Measurements from ENCODE around the gene DIS3L.
A peak's percentile ranks its signal among the peaks of the same experiment; 100 is the strongest.
"Not testable (repeated sequence)": the region's sequence is repeated elsewhere in the genome, so short reads cannot be mapped to it uniquely, and the experiment has no call there.

The DIS3L gene

DNA sequence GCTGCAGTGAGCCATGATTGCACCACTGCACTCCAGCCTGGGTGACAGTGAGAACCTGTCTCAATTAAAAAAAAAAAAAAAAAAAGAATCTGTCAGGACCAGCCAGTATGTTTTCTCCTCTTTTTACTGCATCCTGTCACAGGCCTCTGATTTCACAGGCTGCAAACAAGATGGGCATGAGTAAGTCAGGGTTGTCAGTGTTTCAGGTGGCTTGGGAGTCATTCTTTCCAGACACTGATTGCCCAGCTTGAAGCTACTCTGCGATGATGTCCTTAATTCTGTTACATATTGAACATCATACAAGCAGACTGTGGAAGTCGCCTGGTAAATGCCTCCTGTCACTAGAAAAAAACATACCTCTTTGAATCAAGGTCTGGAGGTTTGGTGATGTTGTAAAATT lies 18.8 kb downstream of the DIS3L start:
- no peak for DNase-seq

DNA sequence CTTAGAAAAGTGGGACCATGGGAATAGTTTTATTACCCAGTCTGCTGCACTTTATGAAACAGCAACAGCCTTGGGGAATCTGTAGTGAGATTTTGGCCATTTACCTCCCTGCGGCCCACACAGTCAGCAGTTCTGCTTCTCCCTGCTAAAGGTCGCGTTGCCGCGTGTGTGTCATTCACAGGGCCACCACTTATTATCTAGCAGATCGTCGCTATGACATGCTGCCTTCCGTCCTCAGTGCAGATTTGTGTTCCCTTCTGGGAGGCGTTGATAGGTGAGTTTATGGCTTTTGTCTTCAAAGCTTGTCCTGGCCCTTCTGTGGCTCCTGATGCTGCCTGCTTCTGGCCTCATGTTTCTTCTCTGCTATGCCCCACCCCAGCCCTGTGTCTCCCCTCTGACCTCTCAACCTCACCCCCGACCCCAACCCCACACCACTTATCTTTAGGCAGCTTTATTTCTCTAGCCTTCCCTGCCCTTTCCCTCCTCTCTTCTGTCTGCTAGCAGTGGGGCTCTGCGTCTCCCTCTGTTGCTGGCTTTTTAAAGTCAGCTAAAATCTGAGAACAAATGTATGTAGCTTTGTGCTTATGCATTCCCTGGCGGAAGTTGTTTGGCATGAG lies 30.1 kb downstream of the DIS3L start:
- DNase-seq, result no peak

GRCh38 chr15:66326051-66326450 lies 32.7 kb downstream of the DIS3L start:
- DNase-seq, result no peak

- no peak for DNase-seq
Observed at GRCh38 chr15:66327736-66328135, 34.4 kb downstream of the DIS3L start.

DNA sequence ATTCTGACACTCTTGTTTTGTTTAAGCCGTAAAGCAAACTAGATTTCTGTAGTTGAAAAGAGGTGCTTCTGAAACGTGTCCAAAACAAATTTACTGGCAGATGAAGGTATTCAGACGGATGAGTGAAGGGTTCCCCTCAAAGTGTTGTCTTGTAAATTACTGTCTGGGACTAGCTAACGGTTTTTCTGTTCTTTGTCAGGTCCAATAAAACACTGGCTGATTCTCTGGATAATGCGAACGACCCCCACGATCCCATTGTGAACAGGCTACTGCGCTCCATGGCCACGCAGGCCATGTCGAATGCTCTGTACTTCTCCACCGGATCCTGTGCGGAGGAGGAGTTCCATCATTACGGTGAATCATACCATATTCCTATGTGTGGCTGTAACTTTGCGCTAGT lies 35.4 kb downstream of the DIS3L start:
- no peak for DNase-seq

GRCh38 chr15:66348530-66348929 lies 55.2 kb downstream of the DIS3L start:
- DNase-seq, result not testable (repeated sequence)

- no peak for DNase-seq
Observed at GRCh38 chr15:66356077-66356358, 62.6 kb downstream of the DIS3L start.

GRCh38 chr15:66356359-66357236 lies 63.2 kb downstream of the DIS3L start, which contains the start of gene TIPIN:
Gene TIPIN (minus strand): TSS chr15:66356685. CDS start chr15:66352947, 3,738 bp downstream.
- DNase-seq, result peak; percentile 95

DNA sequence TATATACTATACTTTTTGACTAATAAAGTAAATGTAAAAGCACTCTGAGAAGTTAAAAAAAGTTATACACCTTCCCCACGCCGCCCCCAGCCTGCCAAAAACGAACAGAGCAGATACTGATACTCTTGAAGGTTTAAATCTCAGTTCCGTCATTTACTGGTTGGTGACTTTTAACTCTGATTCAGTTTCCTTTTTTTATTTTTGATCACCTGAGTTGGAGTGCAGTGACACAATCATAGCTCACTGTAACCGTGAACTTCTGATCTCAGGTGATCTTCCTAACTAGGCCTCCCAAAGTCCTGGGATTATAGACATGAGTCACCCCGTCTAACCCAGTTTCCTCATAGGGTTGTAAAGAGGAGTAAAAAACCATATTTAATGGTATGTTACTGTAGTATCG lies 66.4 kb downstream of the DIS3L start:
- no peak for DNase-seq

- not testable (repeated sequence) for DNase-seq
Observed at GRCh38 chr15:66361745-66362460, 68.5 kb downstream of the DIS3L start.

- no peak for DNase-seq
Observed at GRCh38 chr15:66362776-66363175, 69.4 kb downstream of the DIS3L start.

DNA sequence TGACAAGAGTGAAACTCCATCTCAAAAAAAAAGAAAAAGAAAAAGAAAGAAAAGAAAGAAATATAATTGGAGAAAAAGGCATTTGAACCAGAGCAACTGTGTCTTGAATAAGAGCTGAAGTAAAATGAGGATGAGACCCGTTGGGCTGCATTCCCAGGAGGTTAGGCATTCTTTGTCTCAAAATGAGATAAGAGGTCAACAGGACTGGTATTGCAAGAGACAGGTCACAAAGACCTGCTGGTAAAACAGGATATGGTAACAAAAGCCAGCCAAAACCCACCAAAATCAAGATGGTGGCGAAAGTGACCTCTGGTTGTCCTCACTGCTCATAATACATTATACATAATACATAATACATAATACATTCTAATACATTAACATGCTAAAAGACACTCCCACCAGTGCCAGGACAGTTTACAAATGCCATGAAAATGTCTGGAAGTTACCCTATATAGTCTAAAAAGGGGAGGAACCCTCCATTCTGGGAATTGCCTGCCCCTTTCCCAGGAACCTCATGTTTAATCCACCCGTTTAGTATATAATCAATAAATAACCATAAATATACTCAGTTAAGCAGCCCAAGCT lies 71.7 kb downstream of the DIS3L start:
- no peak for DNase-seq

DNA sequence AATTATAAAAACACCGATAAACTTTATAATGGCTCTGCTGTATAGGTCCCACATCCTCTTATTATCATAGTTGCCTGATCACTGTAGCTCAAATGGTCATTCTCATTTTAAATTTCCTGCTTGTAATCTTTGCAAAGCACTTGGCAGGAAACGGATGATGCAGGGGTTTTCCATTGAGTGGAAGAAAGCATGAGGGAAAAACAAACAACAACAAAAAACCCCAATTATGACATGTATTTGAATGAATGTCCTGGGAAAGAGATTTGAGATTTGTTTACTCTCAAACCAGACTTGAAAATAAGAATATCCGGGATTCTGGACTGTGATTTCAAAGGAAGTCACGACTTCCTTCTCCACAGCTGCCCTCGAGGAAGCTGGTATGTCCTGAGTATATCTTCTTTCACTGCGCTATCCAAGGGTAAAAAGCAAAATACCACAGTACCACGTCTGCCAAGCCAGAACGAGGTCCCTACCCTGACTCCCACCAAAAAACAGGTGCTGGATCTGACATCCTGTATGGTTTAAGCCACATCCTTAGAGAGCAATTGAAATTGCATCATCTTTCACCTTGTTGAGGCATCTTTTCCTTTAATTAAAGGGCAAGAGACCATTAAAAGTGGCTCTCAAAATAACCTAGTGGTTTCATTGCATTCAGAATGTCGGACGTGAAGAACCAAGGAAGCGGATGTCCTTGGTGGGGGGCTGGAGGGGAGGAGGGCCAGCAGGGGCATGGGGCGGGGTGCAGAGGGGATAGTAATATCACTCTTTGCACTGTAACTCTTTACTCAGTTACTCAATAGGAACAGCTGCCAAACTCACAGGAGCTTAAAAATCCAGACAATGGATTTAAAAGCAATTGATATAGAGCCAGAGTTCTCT lies 76.6 kb downstream of the DIS3L start:
- no peak for DNase-seq

GRCh38 chr15:66374179-66374578 lies 80.8 kb downstream of the DIS3L start:
- DNase-seq, result no peak

- no peak for DNase-seq
Observed at GRCh38 chr15:66378814-66379430, 85.6 kb downstream of the DIS3L start.

DNA sequence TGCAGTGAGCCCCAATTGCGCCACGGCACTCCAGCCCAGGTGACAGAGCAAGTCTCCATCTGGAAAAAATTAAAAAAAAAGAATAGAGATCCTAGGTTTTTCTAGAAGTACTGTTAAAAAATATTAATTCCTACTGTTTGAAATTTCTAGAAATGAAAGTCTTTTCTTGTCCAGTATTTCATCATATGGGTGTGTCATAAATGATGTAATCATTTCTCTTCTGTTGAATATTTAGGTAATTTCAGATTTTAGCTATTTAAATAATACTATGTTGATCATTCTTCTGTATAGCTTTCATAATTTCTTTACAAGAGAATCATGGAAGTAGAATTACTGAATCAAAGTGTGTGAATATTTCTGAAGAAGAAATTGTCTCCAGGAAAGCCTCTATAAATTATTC lies 88.0 kb downstream of the DIS3L start:
- not testable (repeated sequence) for DNase-seq

All from activated effector memory CD4-positive, alpha-beta T cell treated with Interleukin-2 at 50 U/mL for 16 hours (primary cell).